ENCODE measurements around the gene TTC34. TPM values are rescaled to one million over a fixed set of nuclear protein-coding genes. Genes with fewer than 3 reads are reported as not detected.

Gene TTC34
- total and polyA plus RNA-seq, 2 experiments from 2014 or later, result 0.08 to 0.35 TPM

DNA sequence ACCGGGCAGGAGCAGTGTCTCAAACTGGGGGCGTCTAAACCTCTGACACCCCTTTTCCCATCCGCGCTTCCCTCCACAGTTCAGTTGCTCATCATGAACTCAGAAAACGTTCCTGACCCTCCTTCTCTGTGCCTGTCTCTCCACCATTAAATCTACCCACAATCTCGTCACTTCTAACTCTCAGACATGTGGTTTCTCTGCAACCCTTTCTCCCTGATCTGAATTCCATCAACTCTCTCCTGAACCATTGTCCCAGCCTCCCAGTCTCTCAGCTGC is 3.8 kb downstream of the TTC34 start:
- peaks cover 10% of the 10 kb centered on the region for H3K36me3 Mint-ChIP-seq (ENCODE audit: low read depth)
- ATAC-seq (no peak), DNase-seq (ENCODE audit: low spot score) (no peak)
- Histone ChIP-seq H3F3A (replicated peaks; ENCODE audit: low read depth) (no peaks in the 10 kb centered on the region), H3K79me2 (replicated peaks; ENCODE audit: insufficient read depth) (no peaks in the 10 kb centered on the region), H2AFZ (no peak overlapping the region), H3K36me3 (ENCODE audit: insufficient read depth) (peaks cover 9% of the 10 kb centered on the region; the same call in 1 of the 2 replicates), H3K27ac (ENCODE audit: low read depth) (no peak overlapping the region), H4K20me1 (replicated peaks; ENCODE audit: insufficient read depth) (no peaks in the 10 kb centered on the region), H3K4me2 (no peak overlapping the region), H3K27me3 (ENCODE audit: insufficient read depth) (no peaks in the 10 kb centered on the region), H3K4me3 (no peak overlapping the region), H3K4me1 (ENCODE audit: insufficient read depth) (no peaks in the 10 kb centered on the region), H3K9me2 (ENCODE audit: insufficient read depth) (no peaks in the 10 kb centered on the region)
- no peak overlapping the region for H3K27ac Mint-ChIP-seq
- H3K4me1 Mint-ChIP-seq, result no peaks in the 10 kb centered on the region
- H3K27me3 Mint-ChIP-seq (ENCODE audit: insufficient read depth, low read depth, poor library complexity), result peaks cover 4% of the 10 kb centered on the region
- no peak overlapping the region for H3K4me3 Mint-ChIP-seq
- TF ChIP-seq JUNB (IDR thresholded peaks at IDR 0.05; ENCODE audit: unreplicated experiment) (no peak), STAT1 (IDR thresholded peaks at IDR 0.05; ENCODE audit: unreplicated experiment) (no peak), EZH2 (IDR thresholded peaks at IDR 0.05; ENCODE audit: low read depth, unreplicated experiment) (no peak), ZNF114 (CRISPR knock-in tag; IDR thresholded peaks at IDR 0.05) (no peak), ZNF331 (CRISPR knock-in tag; IDR thresholded peaks at IDR 0.05; ENCODE audit: low read depth) (no peak)
- TF ChIP-seq, protein P1, sequence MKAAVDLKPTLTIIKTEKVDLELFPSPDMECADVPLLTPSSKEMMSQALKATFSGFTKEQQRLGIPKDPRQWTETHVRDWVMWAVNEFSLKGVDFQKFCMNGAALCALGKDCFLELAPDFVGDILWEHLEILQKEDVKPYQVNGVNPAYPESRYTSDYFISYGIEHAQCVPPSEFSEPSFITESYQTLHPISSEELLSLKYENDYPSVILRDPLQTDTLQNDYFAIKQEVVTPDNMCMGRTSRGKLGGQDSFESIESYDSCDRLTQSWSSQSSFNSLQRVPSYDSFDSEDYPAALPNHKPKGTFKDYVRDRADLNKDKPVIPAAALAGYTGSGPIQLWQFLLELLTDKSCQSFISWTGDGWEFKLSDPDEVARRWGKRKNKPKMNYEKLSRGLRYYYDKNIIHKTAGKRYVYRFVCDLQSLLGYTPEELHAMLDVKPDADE (IDR thresholded peaks at IDR 0.05), result no peak
- H3K9me3 Mint-ChIP-seq, result peaks cover 62% of the 10 kb centered on the region

DNA sequence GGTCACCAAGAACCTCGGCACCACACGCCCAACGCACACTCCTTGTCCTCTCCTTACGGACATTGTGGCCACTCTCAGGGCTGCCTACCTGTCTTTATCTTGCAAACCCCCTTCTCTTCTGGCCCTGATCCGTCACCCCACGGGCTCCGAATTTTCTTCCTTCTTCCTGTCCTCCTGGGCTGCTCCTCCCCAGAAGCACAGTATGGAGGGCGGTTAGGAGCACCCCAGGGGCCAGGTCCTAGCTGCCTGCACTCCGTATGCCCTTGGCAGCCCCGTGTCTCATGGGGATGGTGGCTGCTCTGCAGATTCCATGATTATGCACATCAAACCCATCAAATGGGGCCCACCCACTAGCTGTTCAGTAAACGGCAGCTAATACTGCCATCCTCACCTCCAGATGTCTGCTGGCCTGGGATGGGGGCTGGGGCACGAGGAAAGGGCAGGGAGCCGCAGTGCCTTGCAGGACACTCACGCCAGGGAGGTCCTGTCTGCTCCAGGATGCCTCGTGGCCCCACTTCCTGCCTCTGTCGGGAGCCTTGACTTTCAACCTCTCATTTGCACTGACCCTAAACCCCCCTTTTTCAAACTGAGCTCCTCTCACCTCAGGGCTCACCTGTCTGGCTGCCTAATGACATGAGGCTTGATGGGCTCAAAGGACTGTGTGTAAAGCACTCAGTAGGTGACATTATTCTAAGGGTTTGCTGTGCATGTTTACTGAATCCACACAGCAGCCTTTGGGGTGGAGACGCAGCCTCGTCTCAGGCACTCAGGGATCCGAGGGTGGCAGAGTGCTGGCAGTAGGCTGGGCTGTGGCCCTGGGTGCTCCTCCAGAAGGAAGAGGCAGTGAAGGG is 4.4 kb downstream of the TTC34 start:
- Histone ChIP-seq H3F3A (replicated peaks; ENCODE audit: low read depth) (no peaks in the 10 kb centered on the region), H4K20me1 (replicated peaks; ENCODE audit: insufficient read depth) (no peaks in the 10 kb centered on the region), H3K4me3 (no peak overlapping the region), H3K4me2 (no peak overlapping the region), H3K4me1 (ENCODE audit: insufficient read depth) (no peaks in the 10 kb centered on the region), H3K27me3 (ENCODE audit: insufficient read depth) (no peaks in the 10 kb centered on the region), H3K27ac (ENCODE audit: low read depth) (no peak overlapping the region), H3K36me3 (ENCODE audit: insufficient read depth) (peaks cover 9% of the 10 kb centered on the region; the same call in 1 of the 2 replicates), H2AFZ (no peak overlapping the region), H3K79me2 (replicated peaks; ENCODE audit: insufficient read depth) (no peaks in the 10 kb centered on the region), H3K9me2 (ENCODE audit: insufficient read depth) (no peaks in the 10 kb centered on the region)
- H3K36me3 Mint-ChIP-seq (ENCODE audit: low read depth), result peaks cover 16% of the 10 kb centered on the region
- H3K27ac Mint-ChIP-seq, result no peak overlapping the region
- no peaks in the 10 kb centered on the region for H3K4me1 Mint-ChIP-seq
- no peak for DNase-seq (ENCODE audit: low spot score)
- no peak overlapping the region for H3K4me3 Mint-ChIP-seq
- peaks cover 6% of the 10 kb centered on the region for H3K27me3 Mint-ChIP-seq (ENCODE audit: insufficient read depth, low read depth, poor library complexity)
- H3K9me3 Mint-ChIP-seq, result peaks cover 67% of the 10 kb centered on the region
- ATAC-seq, result no peak
- TF ChIP-seq NANOG (IDR thresholded peaks at IDR 0.05; ENCODE audit: borderline replicate concordance), result no peak
- TF ChIP-seq POLR2AphosphoS5 (IDR thresholded peaks at IDR 0.05; ENCODE audit: low read depth), result no peak
- TF ChIP-seq, protein P1 (IDR thresholded peaks at IDR 0.05), result no peak
- TF ChIP-seq ZNF114 (CRISPR knock-in tag; IDR thresholded peaks at IDR 0.05), result no peak
- TF ChIP-seq EZH2 (IDR thresholded peaks at IDR 0.05; ENCODE audit: low read depth, unreplicated experiment), result no peak
- TF ChIP-seq JUNB (IDR thresholded peaks at IDR 0.05; ENCODE audit: unreplicated experiment), result no peak
- no peak for TF ChIP-seq EZH2phosphoT487 (IDR thresholded peaks at IDR 0.05; ENCODE audit: unreplicated experiment)
- TF ChIP-seq ZNF331 (CRISPR knock-in tag; IDR thresholded peaks at IDR 0.05; ENCODE audit: low read depth), result no peak
- TF ChIP-seq, protein P2, sequence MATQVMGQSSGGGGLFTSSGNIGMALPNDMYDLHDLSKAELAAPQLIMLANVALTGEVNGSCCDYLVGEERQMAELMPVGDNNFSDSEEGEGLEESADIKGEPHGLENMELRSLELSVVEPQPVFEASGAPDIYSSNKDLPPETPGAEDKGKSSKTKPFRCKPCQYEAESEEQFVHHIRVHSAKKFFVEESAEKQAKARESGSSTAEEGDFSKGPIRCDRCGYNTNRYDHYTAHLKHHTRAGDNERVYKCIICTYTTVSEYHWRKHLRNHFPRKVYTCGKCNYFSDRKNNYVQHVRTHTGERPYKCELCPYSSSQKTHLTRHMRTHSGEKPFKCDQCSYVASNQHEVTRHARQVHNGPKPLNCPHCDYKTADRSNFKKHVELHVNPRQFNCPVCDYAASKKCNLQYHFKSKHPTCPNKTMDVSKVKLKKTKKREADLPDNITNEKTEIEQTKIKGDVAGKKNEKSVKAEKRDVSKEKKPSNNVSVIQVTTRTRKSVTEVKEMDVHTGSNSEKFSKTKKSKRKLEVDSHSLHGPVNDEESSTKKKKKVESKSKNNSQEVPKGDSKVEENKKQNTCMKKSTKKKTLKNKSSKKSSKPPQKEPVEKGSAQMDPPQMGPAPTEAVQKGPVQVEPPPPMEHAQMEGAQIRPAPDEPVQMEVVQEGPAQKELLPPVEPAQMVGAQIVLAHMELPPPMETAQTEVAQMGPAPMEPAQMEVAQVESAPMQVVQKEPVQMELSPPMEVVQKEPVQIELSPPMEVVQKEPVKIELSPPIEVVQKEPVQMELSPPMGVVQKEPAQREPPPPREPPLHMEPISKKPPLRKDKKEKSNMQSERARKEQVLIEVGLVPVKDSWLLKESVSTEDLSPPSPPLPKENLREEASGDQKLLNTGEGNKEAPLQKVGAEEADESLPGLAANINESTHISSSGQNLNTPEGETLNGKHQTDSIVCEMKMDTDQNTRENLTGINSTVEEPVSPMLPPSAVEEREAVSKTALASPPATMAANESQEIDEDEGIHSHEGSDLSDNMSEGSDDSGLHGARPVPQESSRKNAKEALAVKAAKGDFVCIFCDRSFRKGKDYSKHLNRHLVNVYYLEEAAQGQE (IDR thresholded peaks at IDR 0.05; ENCODE audit: unreplicated experiment), result no peak
- TF ChIP-seq STAT1 (IDR thresholded peaks at IDR 0.05; ENCODE audit: unreplicated experiment), result no peak
- no peak for TF ChIP-seq CREB1 (CRISPR knock-in tag; IDR thresholded peaks at IDR 0.05; ENCODE audit: low read depth)
- TF ChIP-seq, protein P3, sequence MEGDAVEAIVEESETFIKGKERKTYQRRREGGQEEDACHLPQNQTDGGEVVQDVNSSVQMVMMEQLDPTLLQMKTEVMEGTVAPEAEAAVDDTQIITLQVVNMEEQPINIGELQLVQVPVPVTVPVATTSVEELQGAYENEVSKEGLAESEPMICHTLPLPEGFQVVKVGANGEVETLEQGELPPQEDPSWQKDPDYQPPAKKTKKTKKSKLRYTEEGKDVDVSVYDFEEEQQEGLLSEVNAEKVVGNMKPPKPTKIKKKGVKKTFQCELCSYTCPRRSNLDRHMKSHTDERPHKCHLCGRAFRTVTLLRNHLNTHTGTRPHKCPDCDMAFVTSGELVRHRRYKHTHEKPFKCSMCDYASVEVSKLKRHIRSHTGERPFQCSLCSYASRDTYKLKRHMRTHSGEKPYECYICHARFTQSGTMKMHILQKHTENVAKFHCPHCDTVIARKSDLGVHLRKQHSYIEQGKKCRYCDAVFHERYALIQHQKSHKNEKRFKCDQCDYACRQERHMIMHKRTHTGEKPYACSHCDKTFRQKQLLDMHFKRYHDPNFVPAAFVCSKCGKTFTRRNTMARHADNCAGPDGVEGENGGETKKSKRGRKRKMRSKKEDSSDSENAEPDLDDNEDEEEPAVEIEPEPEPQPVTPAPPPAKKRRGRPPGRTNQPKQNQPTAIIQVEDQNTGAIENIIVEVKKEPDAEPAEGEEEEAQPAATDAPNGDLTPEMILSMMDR (conservative IDR thresholded peaks at IDR 0.05; ENCODE audit: low read depth in 2 of 2), result no peak
